Colonic mucosa (tissue), 4 donors: Measurements from ENCODE around the gene PPM1H. TPM values are rescaled to one million over a fixed set of nuclear protein-coding genes. Genes with fewer than 3 reads are reported as not detected.

ENCODE experiments used
- DNase-seq: peaks from one replicate; pipeline ENCODE4 v3.0.0-alpha.2; 2020
- H3K27ac ChIP-seq: fragments of 200-600 bp; one replicate; pipeline ENCODE4 v1.8.0; 2021
- H3K27me3 ChIP-seq: fragments of 200-600 bp; one replicate; pipeline ENCODE4 v1.8.0; 2021
- H3K36me3 ChIP-seq: fragments of 200-600 bp; one replicate; pipeline ENCODE4 v1.8.0; 2021
- H3K4me1 ChIP-seq: fragments of 200-600 bp; one replicate; pipeline ENCODE4 v1.8.0; 2021; ENCODE audit warnings: mild to moderate bottlenecking
- H3K4me3 ChIP-seq: fragments of 200-600 bp; one replicate; pipeline ENCODE4 v1.8.0; 2021
- H3K9ac ChIP-seq, 2 donors: one replicate each; pipeline ENCODE4 v1.7.0; 2013; ENCODE audit warnings: control low read depth in 2 of 2, low read depth in 2 of 2, low read length in 2 of 2
- H3K9me3 ChIP-seq: fragments of 200-600 bp; one replicate; pipeline ENCODE4 v1.8.0; 2021
- CTCF ChIP-seq: fragments of 200-600 bp; IDR thresholded peaks from one replicate; pipeline ENCODE4 v1.8.0; 2022; ENCODE audit warnings: antibody characterized with exemption, mild to moderate bottlenecking
- intact Hi-C: fragments of 100-400 bp; cut with DNase I; formaldehyde crosslinking; loops from one replicate; pipeline ENCODE4 v1.14.1; 2022
- total RNA-seq, 2 donors: library from RNA; stranded (reverse); fragmentation: NEBNext Ultra II Directional in 1 of 2; extraction: Animal tissue kit (Norgen Biotek cat#: 25700) in 1 of 2; gene quantifications; one replicate each; pipeline ENCODE4 v1.2.1, GENCODE V29; 2021
- donor health status: healthy.
- donor health status: DM: no; HTN: no; CAD: no.
- donor health status: DM: no; HTN: no; CAD: no.

Gene PPM1H
- total RNA-seq, 2 donors from 2014 or later = 7.4 to 8.1 TPM

GRCh38 chr12:62750941-62751809 is 183.8 kb downstream of the PPM1H start:
- Histone ChIP-seq H3K27ac (peak overlapping the region; percentile 68), H3K9ac (no peak overlapping the region), H3K27me3 (no peaks in the 10 kb centered on the region), H3K9me3 (no peaks in the 10 kb centered on the region), H3K4me3 (no peak overlapping the region), H3K4me1 (peaks cover 3% of the 10 kb centered on the region), H3K36me3 (no peaks in the 10 kb centered on the region)
- intact Hi-C loops = no loop called here
- DNase-seq = no peak
- TF ChIP-seq CTCF = no peak

- Histone ChIP-seq H3K9ac (no peak overlapping the region), H3K27ac (no peak overlapping the region), H3K36me3 (no peaks in the 10 kb centered on the region), H3K4me3 (no peak overlapping the region), H3K27me3 (no peaks in the 10 kb centered on the region), H3K4me1 (peaks cover 3% of the 10 kb centered on the region), H3K9me3 (no peaks in the 10 kb centered on the region)
- no peak for TF ChIP-seq CTCF
- intact Hi-C loops = no loop called here
- DNase-seq = no peak
Observed at GRCh38 chr12:62749586-62749985, 185.4 kb downstream of the PPM1H start.

- no peak for TF ChIP-seq CTCF
- peaks cover 3% of the 10 kb centered on the region for H3K4me1 ChIP-seq
- intact Hi-C loops = no loop called here
- H3K4me3 ChIP-seq = no peak overlapping the region
- DNase-seq = no peak
- H3K9ac ChIP-seq = no peak overlapping the region
- no peaks in the 10 kb centered on the region for H3K27me3 ChIP-seq
- no peaks in the 10 kb centered on the region for H3K36me3 ChIP-seq
- no peaks in the 10 kb centered on the region for H3K9me3 ChIP-seq
- no peak overlapping the region for H3K27ac ChIP-seq
Observed at GRCh38 chr12:62748941-62749468, 185.9 kb downstream of the PPM1H start.

DNA sequence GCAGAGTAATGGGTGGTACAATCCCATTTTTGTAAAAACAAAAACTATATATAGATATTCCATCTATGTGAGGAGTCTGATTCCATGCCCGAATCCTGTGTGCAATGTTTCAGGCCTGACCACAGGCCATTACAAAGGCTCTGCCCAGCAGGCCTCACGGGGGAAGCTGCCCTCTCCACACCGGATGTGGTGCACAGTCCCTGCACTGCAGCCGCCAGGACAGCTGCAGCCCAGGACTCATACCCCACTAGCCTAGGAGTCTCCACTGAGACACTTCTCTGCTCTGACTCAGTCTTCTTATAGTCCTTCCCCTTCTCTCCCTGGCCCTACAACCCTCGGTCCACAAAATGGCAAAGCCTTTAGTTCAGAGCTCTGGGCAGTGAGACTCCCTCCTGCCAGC is 190.4 kb downstream of the PPM1H start:
- TF ChIP-seq CTCF = no peak
- H3K27me3 ChIP-seq = no peaks in the 10 kb centered on the region
- H3K4me1 ChIP-seq = no peaks in the 10 kb centered on the region
- no peak overlapping the region for H3K27ac ChIP-seq
- H3K9me3 ChIP-seq = no peaks in the 10 kb centered on the region
- H3K9ac ChIP-seq = no peak overlapping the region
- H3K4me3 ChIP-seq = no peak overlapping the region
- intact Hi-C loops = no loop called here
- no peak for DNase-seq
- no peaks in the 10 kb centered on the region for H3K36me3 ChIP-seq

DNA sequence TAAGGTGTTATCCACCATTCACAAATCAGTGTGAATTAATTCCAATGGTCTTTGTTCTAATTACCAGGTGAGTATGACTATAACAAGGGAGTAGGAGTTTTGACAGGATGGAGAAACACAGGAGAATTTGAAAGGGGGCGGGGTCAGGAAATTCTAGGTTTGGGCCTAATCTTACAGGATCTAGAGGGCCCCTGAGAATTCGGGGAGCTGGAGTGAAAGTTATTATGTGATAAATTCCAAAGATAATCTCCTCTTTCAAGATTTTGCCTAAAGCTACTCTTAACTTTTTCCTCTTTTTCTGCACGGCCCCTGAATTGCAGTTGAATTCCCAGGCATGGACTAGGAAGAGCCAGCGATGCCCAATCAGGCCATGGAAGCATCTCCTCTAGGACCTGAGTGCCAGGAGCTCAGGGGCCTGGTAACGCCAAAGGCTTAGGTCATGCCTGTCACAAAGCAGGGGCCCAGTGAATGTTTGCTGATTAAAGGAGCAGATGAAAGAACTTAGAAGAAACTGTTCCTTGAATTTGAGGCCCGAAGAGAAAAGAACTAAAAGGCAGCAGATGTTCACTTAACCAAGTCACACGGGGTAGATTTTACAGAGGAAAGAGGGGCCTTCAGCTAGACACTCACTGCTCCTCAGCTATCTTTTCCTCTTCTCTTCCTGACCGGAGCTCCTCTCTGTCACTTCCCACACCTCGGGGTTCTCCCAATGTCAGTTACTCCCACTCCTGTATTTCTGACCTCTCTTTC is 195.5 kb downstream of the PPM1H start:
- H3K27me3 ChIP-seq = no peaks in the 10 kb centered on the region
- no peak for TF ChIP-seq CTCF
- intact Hi-C loops = no loop called here
- H3K9ac ChIP-seq = no peak overlapping the region
- no peak overlapping the region for H3K4me3 ChIP-seq
- no peaks in the 10 kb centered on the region for H3K4me1 ChIP-seq
- H3K27ac ChIP-seq = no peak overlapping the region
- DNase-seq = no peak
- H3K9me3 ChIP-seq = no peaks in the 10 kb centered on the region
- no peaks in the 10 kb centered on the region for H3K36me3 ChIP-seq
